HEK293 (cell line): ENCODE measurements around the gene CCDC86.

Source experiments
- CTCF ChIP-seq: fragments of 450-650 bp; formaldehyde crosslinking; IDR thresholded peaks from 2 replicates; pipeline ENCODE4 v1.5.1; 2016; ENCODE audit warnings: missing biosample characterization, missing genetic modification characterization
- PATZ1 ChIP-seq: fragments of 450-650 bp; formaldehyde crosslinking; IDR thresholded peaks from 2 replicates; pipeline ENCODE4 v1.5.1; 2016; ENCODE audit warnings: missing biosample characterization, missing genetic modification characterization
- PRDM1 ChIP-seq: fragments of 450-650 bp; formaldehyde crosslinking; IDR thresholded peaks from 2 replicates; pipeline ENCODE4; 2016; ENCODE audit warnings: missing biosample characterization, missing genetic modification characterization
- RBAK ChIP-seq: fragments of 450-650 bp; formaldehyde crosslinking; IDR thresholded peaks from 2 replicates; pipeline ENCODE4 v1.5.1; 2016; ENCODE audit warnings: missing biosample characterization, missing genetic modification characterization
- REST ChIP-seq: fragments of 450-650 bp; formaldehyde crosslinking; IDR thresholded peaks from 2 replicates; pipeline ENCODE4 v1.5.1; 2016; ENCODE audit warnings: missing biosample characterization, missing genetic modification characterization
- ZBTB49 ChIP-seq: fragments of 450-650 bp; formaldehyde crosslinking; IDR thresholded peaks from 2 replicates; pipeline ENCODE4 v1.5.1; 2016; ENCODE audit warnings: missing biosample characterization, missing genetic modification characterization, low read depth
- ZNF138 ChIP-seq: fragments of 450-650 bp; formaldehyde crosslinking; IDR thresholded peaks from 2 replicates; pipeline ENCODE4 v1.5.1; 2016; ENCODE audit warnings: missing biosample characterization, missing genetic modification characterization, borderline replicate concordance
- ZNF239 ChIP-seq: fragments of 450-650 bp; formaldehyde crosslinking; IDR thresholded peaks from 2 replicates; pipeline ENCODE4 v1.5.1; 2016; ENCODE audit warnings: missing biosample characterization, missing genetic modification characterization
- ZNF423 ChIP-seq: fragments of 450-650 bp; formaldehyde crosslinking; IDR thresholded peaks from 2 replicates; pipeline ENCODE4 v1.5.1; 2016; ENCODE audit warnings: missing biosample characterization, missing genetic modification characterization
- ZNF549 ChIP-seq: fragments of 450-650 bp; IDR thresholded peaks from 2 replicates; pipeline ENCODE4 v1.5.1; 2018; ENCODE audit warnings: missing biosample characterization, missing genetic modification characterization, mild to moderate bottlenecking, inconsistent platforms, moderate library complexity
- ZNF580 ChIP-seq: fragments of 450-650 bp; formaldehyde crosslinking; IDR thresholded peaks from 2 replicates; pipeline ENCODE4 v1.5.1; 2016; ENCODE audit warnings: missing biosample characterization, missing genetic modification characterization
- ZNF639 ChIP-seq: fragments of 450-650 bp; formaldehyde crosslinking; IDR thresholded peaks from 2 replicates; pipeline ENCODE4 v1.5.1; 2016; ENCODE audit warnings: missing biosample characterization, missing genetic modification characterization
- ZSCAN23 ChIP-seq: fragments of 450-650 bp; formaldehyde crosslinking; IDR thresholded peaks from 2 replicates; pipeline ENCODE4 v1.5.1; 2016; ENCODE audit warnings: missing biosample characterization, missing genetic modification characterization

GRCh38 chr11:60792521-60792920 is 49.4 kb upstream of the CCDC86 start:
- TF ChIP-seq ZBTB49 (tag by site-specific recombination): no peak
- no peak for TF ChIP-seq CTCF
- TF ChIP-seq PRDM1 (tag by site-specific recombination): no peak
- TF ChIP-seq ZNF549 (tag by site-specific recombination): no peak
- TF ChIP-seq ZNF423 (tag by site-specific recombination): no peak
- TF ChIP-seq RBAK (tag by site-specific recombination): no peak
- no peak for TF ChIP-seq ZNF639
- no peak for TF ChIP-seq PATZ1 (tag by site-specific recombination)
- TF ChIP-seq ZSCAN23: no peak
- TF ChIP-seq ZNF138 (tag by site-specific recombination): no peak
- TF ChIP-seq REST (tag by site-specific recombination): no peak
- no peak for TF ChIP-seq ZNF239 (tag by site-specific recombination)
- no peak for TF ChIP-seq ZNF580 (tag by site-specific recombination)
